GM18873 (cell line): ENCODE measurements around the gene HSPA1A.

Experiments
- ATAC-seq: cut with Tn5 transposase; IDR thresholded peaks from one replicate; pipeline ENCODE4 v1.9.1; 2021; ENCODE audit warnings: mild to moderate bottlenecking, moderate library complexity, moderate number of reproducible peaks; ENCODE audit not compliant: unreplicated experiment, low FRiP score

Gene HSPA1A

DNA sequence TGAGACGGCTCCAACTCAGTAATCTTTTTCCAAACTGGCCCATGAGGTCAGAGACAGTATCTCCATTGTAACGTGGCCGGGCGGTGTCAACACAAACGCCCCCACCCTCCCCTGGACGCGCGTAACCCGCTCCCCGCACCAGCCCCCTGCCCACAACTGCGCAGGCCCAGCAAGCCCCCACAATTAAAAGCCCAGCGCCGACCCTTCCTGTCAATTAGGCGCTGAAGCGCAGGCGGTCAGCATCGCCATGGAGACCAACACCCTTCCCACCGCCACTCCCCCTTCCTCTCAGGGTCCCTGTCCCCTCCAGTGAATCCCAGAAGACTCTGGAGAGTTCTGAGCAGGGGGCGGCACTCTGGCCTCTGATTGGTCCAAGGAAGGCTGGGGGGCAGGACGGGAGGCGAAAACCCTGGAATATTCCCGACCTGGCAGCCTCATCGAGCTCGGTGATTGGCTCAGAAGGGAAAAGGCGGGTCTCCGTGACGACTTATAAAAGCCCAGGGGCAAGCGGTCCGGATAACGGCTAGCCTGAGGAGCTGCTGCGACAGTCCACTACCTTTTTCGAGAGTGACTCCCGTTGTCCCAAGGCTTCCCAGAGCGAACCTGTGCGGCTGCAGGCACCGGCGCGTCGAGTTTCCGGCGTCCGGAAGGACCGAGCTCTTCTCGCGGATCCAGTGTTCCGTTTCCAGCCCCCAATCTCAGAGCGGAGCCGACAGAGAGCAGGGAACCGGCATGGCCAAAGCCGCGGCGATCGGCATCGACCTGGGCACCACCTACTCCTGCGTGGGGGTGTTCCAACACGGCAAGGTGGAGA lies at the start of gene HSPA1A, which contains the start of gene HSPA1L:
Gene HSPA1A, plus strand, starts transcription at position 519 of the 814 bp plus-strand sequence. Its CDS starts 214 bp downstream, at position 733.
Gene HSPA1L, minus strand, starts transcription at position 259 of the 814 bp plus-strand sequence. CDS start 3,311 bp downstream, outside the sequence.
- ATAC-seq, result no peak

DNA sequence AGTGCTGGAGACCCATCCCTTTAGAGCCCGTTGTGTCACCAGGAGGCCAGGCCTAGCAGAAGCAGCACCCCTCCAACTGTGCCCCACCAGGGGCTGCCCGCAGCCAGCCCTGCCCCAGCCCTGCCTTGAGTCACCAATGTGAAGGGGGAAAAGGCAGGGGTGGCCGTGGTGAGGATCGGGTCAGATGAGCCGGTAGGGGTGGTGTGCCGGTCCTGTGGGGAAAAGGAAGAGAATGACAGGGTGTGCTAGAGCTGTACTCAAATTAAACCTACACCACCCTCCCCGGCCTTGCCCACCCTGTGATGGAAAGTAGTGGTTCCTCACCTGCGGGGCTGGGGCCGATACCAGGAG lies 49.8 kb upstream of the HSPA1A start:
- ATAC-seq, result no peak

DNA sequence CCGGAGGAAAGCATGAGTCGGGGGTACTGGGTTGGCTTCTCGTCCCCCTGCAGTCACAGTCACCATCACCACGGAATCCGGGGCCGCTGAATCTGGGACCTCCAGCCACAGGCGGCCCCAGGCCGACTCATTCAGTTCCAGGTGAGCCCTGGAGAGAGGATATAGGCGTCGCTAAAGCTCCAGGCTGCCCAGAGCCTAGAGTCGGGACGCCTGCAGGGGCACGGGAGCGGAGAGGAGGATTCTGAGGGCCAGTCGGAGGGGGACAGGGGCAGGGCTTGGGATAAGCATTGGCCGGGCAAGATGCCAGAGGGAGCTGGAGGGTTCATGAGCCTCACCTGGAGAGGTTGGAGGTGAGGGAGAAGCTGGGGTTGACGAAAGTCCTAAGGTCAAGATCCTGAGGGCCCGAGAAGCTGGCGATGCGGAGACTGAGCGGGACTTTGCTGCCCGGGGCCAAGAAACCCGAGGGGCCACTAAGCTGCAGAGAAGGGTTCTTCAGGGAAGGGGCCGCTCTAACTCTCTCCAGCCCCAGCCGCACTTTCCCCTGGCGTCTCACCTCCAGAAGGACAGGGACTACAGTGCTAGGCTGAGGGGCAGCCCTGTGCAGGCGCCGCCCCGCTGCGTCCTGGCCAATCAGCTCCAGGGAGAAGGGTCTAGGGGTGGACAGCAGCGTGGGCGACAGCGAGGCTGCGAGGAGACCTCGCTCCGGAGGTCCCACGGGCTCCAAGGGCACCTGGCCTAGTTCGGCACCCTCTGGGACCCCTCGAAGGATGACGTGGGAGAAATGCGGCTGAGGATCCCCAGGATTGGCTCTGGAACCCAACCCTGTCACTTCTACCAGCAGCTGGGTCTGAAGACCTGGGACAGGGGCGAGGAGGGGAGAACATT lies 49.2 kb upstream of the HSPA1A start:
- no peak for ATAC-seq

DNA sequence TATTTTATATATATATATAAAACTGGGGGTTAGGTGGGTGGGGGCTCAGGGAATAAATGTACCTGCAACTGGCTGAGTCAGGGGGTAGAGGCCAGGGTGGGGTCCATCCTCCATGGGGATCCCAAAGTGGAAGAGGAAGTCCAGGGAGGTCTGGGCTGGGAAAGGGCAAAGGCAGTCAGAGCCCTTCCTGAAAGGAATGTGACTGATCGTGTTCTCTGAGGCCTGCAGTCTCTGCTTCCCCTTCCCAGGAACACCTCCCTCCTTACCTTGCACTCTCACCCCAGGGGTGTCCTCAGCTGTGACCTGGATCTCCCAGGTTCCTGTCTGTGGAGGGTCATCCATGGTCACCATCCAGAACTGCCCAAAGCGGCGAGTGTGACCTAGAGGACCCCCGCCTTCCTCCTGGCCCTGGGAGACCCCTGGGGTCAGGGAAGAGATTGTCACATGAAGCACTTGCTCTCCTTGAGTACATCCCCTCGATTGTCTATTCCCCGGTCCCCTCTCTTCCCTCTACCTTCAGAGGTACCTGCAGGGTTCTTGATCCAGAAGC lies 48.2 kb upstream of the HSPA1A start:
- ATAC-seq, result no peak

DNA sequence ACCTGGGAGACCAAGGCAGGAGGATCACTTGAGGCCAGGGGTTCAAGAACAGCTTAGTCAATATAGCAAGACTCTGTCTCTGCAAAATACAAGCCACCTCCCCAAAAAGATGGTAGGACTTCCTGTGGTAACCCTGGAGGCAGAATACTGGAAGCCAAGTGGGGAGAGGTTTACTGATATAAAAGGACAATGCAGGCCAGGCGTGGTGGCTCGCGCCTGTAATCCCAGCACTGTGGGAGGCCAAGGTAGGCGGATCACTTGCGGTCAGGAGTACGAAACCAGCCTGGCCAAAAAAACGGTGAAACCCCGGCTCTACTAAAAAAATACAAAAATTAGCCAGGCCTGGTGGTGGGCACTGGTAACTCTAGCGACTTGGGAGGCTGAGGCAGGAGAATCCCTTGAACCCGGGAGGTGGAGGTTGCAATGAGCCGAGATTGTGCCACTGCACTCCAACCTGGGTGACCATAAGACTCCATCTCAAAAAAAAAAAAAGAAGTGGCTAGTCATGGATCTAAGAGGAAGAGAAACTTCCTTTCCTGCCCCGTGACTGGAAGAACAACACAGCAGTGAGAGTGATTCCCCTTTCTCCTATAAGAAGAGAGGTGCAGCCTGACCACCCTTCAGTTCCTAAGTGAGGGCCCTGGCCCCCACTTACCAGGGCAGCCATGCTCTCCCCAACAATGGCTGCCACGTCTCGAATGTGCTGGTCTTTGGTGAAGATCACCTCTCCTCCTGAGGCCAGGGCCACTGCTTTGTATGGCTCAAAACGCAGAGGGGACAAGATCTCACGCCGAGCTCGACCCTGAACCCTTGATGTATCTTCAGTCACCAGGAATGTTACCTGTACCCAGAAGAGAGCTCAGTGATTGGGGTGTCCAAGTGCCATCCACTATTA lies 46.7 kb upstream of the HSPA1A start:
- ATAC-seq, result no peak

DNA sequence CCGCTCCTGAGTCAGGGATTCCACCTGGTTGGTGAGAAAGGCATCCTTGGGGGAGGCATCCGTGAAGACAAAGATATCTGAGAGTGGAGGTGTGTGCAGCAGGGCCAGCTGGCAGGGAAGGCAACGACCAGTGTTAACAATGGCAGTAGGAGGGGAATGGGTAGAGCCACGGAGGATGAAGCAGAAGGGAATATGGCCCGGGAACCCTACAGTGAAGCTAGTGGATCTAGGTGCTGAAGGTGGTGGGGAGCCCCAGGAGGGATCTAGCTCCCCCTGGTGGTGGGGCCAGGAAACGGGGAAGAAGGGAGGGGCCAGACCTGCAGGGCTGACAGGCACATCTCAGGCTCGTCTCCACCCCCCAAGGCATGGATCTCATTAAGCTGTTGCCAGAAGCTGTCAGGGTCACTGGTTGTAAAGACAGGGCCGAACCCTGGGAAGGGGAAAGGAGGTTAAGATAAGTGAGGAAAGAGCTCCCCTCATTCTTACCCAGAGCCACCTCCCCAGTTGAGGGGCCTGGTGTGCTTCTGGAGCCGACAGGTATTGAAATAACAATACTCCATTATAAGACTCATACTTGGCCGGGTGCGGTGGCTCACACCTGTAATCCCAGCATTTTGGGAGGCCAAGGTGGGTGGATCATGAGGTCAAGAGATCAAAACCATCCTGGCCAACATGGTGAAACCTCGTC lies 45.5 kb upstream of the HSPA1A start:
- no peak for ATAC-seq

DNA sequence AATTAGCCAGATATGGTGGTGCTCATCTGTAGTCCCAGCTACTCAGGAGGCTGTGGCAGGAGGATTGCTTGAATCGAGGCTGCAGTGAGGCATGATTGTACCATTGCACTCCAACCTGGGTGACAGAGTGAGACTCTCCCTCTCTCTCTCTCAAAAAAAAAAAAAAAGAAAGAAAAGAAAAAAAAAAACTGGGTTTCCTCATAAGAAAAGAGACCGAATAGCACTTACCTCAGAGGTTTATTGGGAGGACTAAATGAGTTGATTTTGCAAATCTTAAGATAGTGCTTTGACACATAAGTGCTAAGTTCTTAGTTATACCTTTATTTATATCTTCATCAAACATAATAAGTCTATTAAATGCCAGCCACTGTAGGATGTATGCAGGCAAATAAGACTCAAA lies 44.5 kb upstream of the HSPA1A start:
- no peak for ATAC-seq

DNA sequence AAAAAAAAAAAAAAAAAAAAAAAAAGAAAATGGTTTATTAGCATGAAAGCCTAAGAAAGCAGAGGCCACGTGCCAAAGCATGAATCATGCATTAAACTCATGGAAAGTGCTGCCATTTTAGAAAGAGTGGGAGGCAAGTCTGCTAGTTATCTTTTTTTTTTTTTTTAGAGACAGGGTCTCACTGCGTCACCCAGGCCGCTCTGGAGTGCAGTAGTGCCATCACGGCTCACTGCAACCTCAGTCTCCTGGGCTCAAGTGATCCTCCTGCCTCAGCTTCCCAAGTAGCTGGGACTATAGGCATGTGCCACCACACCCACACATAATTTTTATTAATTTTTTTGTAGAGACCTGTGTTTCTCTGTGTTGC lies 43.4 kb upstream of the HSPA1A start:
- no peak for ATAC-seq

DNA sequence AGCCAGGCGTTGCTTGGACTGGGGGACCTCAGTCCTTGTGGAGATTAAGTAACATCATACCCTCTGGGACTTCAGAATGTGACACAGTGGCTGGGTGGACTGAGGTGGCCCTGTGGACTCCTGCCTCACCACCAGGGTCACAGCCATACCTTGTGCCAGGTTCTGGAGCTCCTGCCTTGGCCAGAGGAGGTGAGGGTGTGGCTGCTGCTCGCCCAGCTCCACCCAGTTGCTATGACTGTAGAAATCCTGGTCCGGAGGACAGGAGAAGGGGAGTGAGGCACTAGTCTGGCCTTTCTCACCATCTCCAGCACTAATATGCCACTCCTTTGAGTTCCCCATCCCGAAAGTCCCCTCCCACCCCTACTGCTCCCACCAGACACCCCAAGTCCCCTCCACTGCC lies 40.2 kb upstream of the HSPA1A start:
- no peak for ATAC-seq

DNA sequence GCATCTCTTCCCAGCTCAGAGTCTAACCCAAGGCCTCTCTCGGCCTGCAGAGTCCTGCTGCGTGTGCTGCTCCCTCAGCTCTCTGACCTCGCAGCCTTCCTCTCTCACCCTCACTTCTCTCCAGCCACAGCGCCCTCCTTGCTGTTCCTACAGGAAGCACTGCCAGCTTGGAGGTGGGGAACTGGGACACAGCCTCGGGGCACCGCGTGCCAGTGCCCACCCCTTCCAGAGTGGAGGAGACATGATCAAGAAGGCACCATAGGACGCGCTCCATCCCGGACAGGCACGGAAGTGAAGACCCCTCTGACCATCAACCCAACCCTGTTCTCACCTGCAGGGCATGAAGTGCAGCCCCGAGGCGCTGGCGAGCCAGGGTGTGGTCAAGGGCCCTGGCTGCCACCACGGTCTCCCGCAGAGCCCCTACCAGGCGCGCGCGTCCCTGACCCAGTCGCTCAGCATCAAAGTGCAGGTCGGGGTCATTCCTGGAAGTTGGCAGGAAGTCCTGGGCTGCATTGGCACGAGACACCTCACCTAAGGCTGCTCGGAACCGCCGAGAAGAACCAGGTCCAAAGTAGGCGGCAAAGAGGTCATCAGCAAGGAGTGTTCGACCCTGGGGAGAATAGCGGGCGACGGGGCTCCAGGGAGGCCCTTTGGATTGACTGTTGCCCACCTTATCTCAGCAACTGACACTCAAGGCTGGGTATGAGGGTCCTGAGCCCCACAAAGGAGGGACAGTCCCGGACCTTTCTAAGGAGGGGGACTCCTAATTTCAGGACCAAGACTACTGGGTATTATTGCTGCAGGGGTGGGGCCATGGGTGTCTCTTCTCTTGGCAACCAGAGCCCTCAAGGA lies 39.5 kb upstream of the HSPA1A start:
- ATAC-seq, result no peak

DNA sequence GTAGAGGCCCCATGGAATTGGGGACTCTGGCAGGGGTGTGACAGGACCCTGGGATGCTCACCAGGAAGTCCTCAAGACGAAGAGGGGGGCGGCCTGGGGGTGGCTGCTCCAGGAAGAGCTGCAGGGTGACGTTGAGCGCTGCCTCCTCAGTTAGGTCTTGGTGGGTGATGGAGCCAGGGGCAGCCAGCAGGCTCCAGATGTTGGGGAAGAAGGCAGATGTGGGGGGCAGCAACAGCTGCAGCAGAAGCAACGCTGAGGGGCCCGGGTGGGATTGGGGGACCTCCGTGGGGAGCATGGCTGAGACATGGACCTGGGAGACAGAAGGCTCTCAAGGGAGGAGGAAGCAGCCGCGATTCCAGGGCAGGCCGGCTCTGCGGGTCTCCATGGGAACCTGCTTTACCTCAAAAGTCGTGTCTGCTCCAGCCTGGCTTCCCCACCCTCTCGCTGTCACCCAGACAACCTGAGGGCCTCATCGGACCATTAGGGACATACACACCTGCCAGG lies 38.8 kb upstream of the HSPA1A start:
- ATAC-seq, result no peak

DNA sequence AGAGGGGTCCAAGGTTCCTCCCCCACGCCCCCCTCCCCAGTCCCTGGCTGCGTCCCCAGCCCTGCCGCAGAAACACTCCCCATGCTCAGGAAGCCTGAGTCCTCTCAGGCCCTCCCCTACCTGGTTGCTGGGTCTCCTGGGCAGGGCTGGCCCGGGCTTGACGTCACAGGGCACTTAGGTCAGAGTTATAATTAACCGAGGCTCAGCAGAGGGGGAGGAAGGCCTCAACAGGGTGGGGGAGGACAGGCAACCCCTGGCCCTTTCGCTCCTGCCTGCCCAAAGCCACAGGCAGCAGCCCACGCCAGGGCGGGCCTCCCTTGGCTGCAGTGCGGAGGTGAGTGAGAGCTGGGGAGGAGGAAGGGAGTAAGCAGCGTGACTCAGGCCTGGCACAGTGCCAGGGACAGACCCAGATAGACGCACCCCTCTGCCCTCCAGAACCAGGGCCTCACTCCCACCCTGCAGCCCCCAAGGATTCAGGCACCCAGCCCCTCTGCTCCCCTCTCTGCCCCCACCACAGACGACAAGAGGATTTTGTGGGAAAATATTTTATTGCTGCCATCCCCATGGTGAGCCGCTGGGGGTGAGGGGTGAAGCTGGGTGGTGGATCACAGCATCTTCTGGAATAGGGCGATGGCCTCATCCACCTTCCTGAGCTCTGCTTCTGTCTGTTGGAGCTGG lies 38.2 kb upstream of the HSPA1A start, which contains the start of gene VWA7:
Gene VWA7, minus strand, starts transcription at position 340 of the 678 bp plus-strand sequence. CDS start 549 bp downstream, outside the sequence.
- ATAC-seq, result no peak

DNA sequence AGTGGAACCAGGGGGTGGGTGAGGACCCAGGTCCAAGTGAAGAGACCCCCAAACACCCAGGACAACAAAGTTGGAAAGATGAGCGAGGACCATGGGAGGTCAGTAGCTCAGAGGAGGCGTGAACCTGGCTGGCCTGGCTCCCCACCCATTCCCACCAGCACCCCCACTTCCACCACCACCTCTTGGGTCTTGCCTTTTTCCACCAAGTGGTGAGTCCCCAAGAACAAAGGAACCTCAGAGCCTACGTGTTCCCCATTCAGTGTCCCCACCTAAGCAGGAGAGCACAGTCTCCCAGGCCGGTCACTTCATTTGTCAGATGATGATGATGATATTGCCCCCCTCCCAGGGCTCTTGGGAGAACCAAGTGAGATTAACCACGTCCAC lies 37.7 kb upstream of the HSPA1A start:
- no peak for ATAC-seq

DNA sequence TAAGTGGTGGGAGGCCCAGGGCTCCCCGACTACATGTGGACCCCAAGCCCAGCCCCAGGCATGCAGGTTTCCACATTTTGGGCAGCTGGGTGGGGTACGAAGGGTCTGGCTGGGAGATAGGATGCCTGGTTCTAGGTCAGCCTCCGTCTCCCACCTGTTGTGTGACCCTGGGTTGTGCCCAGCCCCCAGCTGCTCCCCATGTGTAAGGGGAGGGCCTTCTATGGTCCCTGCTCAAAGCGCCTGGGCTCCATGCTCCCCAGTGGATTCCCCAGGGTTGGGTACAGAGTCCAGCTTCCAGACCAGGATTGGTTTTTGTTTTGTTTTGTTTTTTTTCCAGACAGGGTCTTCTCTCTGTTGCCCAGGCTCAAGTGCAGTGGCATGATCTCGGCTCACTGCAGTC lies 37.1 kb upstream of the HSPA1A start:
- no peak for ATAC-seq

DNA sequence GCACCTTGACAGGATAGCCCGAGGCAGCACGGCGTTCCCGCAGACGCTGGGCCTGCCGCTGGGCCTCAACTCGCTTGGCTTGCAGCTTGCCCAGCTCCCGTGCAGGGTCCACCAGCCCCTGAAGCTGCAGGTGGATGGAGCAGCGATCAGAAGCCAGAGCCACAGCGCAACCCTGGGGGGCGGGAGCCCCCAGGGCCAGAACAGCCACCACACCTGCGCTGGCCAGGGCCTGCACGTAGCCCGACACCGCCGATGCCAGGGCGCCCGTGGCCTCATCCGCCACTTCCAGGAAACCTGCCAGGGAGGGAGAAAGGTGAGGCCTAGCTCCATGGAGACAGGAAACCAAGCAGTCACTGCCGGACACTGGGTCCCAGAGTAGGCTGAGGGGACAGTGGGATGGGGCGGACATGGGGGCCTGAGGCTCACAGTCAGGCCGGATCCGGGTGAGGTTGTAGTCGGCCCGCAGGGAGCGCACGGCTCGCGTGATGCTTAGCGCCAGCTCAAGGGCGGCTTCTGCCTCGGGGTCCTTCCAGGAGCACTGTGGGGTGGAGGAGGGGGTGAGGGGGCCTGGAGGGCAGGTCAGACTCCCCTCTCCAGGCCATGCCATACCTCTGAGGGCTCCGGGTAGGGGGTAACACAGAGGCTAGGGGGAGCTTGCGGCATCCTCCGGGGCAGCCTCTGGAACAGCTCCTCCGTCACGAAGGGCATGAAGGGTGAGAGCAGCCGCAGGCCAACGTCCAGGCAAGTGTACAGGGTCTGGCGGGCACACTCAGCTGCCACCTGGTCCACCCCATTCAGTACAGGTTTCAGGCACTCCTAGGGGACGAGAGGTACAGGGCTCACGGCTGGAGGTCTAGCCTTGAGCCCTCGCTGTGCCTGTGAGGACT lies 36.1 kb upstream of the HSPA1A start:
- ATAC-seq, result no peak

DNA sequence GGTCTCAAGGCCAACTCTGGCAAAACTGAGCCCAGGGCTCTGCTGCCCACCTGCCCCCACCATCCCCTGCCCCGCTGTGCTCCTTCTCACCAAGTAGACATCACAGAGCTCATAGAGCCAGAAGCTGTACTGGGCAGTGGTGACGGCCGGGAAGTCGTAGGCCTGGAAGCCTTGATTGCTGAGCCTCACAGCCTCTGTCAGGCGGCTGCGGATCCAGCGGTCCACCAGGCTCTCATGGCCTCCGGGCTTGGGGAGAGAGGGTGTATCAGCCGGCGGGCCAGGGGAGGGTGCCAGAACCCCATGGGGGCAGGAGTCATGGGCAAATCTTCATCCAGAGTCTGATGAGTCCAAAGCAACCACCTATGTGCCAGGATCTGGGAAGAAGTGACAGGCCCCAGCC lies 35.4 kb upstream of the HSPA1A start:
- ATAC-seq, result no peak
